PC-3 (cell line): ENCODE measurements around the gene GALR2.

ENCODE experiments used
- CTCF ChIP-seq: fragments of 300-600 bp; sonication (generic); conservative IDR thresholded peaks from 2 replicates; pipeline ENCODE4 v1.5.1; 2017; ENCODE audit warnings: antibody characterized with exemption, low read depth, mild to moderate bottlenecking, low read length
- EZH2 ChIP-seq: fragments of 300-600 bp; sonication (generic); IDR thresholded peaks from one replicate; pipeline ENCODE4 v1.6.1; 2017; ENCODE audit warnings: antibody characterized with exemption, mild to moderate bottlenecking, low read length; ENCODE audit not compliant: unreplicated experiment
- EZH2phosphoT487 ChIP-seq: fragments of 300-600 bp; sonication (generic); IDR thresholded peaks from 2 replicates; pipeline ENCODE4 v1.6.1; 2018; ENCODE audit warnings: mild to moderate bottlenecking, antibody characterized with exemption, low read length, borderline replicate concordance

DNA sequence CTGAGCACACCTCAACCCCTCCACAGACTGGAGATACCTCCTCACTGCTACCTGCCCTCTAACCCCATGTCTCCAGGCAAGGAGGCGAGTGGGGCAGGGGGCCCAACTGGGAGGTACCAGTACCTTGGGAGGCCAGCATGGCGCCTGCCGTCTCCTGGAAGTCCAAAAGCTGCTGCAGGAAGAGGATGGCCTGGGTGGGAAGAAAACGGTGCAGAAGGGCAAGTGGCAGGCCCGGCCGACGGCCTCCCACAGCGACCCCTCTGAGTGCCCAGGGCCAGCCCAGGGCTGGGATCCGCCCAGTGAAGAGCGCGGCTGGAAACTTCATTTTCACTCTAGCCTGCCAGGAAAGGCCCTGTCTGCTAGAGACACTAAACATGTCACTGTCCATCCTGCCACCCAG lies 12.9 kb downstream of the GALR2 start:
- TF ChIP-seq EZH2 (no peak), CTCF (no peak), EZH2phosphoT487 (no peak)
